Measurements from ENCODE around the gene UBR4.
"Not testable (repeated sequence)": the region's sequence is repeated elsewhere in the genome, so short reads cannot be mapped to it uniquely, and the experiment has no call there.

UBR4 gene

DNA sequence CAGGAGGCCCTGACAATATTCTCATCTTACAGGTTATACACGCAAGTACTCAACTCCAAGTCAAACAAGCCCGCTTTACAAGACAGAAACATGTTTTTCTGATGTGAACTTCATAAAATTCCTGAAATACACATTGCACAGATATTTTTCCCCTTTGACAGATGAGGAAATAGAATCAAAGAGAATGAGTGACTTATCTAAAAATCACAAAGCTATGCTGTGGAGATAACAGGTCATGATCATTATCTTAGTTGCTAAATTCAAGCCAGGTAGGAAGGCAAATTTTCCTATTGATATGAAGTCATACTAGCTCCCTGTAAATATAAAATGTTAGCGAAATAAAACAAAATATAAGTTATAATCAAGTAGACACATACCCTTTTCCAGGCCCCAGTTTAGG is 18.3 kb downstream of the UBR4 start:
- in situ Hi-C loops (cut with MboI; ENCODE audit: low sequenced_read_pairs), result no loop called here

DNA sequence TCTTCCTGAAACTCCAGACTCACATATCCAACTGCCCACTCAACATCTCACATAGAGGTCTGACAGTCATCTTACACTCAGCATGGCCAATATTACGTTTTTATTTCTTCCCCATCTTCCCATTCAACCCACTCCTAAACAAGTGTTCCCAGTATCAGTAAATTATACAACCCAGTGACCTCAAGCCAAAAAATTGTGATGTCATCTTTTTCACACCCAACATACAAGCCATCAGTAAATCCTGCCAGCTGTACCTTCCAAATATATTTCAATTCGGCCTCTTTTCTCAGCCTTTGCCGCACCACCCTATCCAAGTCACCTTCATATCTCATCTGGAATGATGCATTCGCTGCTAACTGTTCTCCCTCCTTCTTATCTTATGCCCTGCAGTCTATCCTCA is 19.6 kb downstream of the UBR4 start:
- in situ Hi-C loops (cut with MboI; ENCODE audit: low sequenced_read_pairs), result no loop called here

DNA sequence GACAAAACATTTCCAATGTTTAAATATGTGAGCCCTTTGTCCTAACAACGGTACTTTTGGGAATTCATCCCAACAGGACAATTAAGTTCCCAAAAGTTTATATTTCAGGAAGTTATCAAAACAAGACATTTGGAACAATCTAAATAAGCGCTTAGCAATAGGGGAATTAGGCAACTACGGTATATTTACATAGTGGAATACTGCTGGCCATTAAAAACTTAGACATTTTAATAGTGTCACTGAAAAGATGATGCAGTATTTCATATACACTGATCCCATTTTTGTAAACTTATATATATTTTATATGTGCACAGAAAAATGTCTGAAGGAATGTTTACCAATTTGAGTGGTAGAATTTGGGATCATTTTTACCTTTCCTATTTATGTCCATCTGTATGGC is 20.8 kb downstream of the UBR4 start:
- in situ Hi-C loops (cut with MboI; ENCODE audit: low sequenced_read_pairs), result no loop called here

DNA sequence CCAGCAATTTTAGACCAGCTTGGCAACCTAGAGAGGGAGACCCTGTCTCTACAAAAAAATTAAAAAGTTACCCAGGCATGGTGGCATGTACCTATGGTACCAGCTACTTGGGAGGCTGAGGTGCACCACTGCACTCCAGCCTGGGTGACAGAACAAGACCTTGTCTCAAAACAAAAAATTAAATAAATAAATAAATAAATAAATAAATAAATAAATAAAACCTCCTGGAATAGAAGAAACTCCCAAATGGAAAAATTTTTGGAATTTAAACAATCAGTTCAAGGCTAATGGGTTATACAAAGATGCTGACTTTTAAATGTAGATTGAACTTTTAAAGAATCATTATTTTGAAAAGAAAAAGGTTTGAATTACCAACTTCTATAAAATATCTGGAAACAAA is 22.2 kb downstream of the UBR4 start:
- in situ Hi-C loops (cut with MboI; ENCODE audit: low sequenced_read_pairs), result no loop called here

DNA sequence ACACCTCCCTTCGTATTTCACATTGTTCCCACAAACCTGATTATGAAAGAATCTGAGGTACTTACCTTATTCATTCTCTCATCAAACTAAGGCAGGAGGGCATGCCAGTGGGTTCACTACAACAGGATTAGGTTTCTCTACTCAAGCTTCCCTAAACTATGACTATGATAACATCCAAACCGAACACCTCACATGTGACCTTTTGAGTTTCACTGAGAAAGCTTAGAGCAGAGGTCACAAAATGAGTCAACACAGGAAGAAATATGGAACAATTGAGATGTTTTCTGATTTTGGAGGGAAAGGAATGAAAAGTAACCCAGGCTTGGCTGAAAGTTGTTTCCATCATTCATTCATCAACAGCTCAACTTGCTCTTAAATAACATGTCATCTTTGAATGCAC is 24.1 kb downstream of the UBR4 start:
- in situ Hi-C loops (cut with MboI; ENCODE audit: low sequenced_read_pairs), result no loop called here

DNA sequence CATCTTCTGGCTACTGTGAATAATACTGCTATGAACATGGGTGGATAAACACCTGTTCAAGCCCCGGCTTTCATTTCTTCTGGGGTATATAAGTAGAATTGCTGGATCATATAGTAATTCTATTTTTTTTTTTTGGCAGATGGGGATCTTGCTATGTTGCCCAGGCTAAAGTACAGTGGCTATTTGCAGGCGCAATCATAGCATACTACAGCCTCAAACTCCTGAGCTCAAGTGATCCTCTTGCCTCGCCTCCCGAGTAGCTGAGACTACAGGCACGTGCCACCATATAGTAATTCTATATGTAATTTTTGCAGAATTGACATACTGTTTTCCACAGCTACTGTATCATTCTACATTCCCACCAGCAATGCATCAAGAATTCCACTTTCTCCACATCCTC is 27.8 kb downstream of the UBR4 start:
- in situ Hi-C loops (cut with MboI; ENCODE audit: low sequenced_read_pairs), result no loop called here

DNA sequence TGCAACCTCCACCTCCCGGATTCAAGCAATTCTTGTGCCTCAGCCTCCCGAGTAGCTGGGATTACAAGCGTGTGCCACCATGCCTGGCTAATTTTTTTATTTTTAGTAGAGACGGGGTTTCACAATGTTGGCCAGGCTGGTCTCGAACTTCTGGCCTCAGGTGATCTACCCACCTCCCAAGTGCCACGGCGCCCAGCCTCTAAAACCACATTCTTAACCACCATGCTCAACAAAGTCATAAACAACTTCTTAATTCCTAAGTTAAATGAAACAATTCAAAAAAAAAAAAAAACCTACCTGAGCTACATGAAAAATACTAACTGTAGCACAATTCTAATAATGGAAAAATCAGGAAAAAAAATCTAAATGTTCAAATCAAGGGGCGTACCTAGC is 29.8 kb downstream of the UBR4 start:
- in situ Hi-C loops (cut with MboI; ENCODE audit: low sequenced_read_pairs), result not testable (repeated sequence)

DNA sequence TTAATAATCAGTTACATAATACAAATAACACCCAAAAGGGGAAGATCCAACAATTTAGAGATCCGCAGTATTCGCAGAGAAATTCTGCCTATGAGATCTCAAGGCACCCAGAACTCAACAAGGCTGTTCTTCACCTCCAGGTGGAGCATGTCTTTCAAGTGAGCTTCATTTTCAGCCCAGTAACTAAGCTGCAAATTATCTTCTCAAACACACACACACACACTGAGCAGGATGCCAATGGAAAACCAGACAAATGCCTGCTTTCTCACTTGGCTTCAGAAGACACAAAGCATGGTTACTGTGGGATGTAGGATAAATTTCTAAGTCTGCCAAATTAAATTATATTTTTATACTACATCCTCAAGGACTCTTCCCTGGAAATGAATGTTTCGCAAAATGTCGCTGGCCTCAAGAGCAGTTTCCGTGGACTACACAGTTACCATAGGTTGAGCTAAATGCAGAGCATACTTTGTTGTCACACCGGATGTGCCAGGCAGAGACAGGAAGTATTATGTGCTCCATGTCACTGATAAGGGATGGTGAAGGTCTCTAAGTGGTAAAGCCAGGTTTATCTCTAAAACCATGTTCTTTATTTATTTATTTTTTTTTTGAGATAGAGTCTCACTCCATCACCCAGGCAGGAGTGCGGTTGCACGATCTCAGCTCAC is 30.3 kb downstream of the UBR4 start:
- in situ Hi-C loops (cut with MboI; ENCODE audit: low sequenced_read_pairs), result no loop called here

DNA sequence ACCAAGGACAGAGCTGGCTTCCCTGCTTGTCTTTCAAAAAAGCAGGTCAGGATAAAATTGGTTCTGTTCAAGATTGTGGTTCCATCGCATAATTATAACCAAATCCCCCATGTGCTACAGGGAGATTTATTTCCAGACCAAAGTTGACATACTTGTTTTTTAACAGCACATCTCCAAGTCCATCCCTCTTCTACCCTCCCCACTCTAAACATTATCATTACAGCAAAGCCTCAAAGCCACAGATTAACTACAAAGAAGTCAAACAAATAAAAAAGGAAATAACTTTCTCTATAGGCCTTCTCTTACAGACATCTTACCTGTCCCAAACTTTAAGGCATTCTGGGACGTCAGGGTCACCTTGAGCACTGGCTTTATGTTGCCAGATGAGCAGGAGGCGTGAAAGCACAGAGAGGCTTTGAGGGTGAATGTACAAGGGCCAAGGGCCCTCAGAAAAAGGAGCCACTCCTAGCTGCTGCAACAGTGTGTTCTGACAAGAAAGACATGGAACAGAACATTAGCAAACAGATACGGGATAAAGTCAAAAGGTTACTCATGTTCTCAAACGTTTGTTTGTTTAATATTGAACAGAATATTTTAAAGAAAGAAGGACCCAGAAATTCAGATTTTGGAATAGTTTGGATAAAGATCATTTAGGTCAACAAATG is 31.2 kb downstream of the UBR4 start:
- in situ Hi-C loops (cut with MboI; ENCODE audit: low sequenced_read_pairs), result no loop called here

DNA sequence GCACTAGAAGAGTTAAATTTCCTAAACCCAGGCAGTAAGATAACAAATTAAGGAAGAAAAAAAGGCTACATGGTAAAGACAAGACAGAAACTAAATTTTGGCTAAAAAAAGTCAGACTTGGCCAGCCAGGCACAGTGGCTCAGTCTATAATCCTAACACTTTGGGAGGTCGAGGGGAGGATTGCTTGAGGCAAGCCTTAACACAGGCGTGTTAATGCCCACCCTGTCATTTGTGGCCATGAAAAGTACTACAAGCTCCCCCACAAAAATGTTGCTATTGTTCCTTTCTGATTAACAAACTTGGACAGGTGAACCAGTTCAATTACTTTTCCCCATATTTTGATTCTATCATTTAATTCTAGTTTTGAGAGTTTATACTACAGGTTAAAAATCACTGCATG is 32.3 kb downstream of the UBR4 start:
- in situ Hi-C loops (cut with MboI; ENCODE audit: low sequenced_read_pairs), result no loop called here

DNA sequence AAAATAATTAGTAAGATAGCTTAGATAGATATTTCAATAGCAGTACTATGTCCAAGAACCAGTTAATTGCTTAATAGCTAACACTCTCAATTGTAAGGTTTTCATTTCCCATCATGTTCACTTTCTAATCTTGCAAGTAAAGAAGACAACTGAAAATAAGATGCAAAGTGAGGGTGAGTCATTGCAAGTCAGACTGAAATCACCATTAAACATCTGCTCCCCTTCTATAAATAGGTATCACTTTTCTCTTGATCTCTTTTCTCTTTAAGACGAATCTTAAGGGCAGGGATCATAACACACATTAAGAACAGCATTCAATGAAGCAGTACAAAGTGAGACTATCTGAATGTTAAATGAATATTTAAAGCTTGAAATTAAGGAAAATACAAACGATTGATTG is 40.4 kb downstream of the UBR4 start:
- in situ Hi-C loops (cut with MboI; ENCODE audit: low sequenced_read_pairs), result no loop called here

DNA sequence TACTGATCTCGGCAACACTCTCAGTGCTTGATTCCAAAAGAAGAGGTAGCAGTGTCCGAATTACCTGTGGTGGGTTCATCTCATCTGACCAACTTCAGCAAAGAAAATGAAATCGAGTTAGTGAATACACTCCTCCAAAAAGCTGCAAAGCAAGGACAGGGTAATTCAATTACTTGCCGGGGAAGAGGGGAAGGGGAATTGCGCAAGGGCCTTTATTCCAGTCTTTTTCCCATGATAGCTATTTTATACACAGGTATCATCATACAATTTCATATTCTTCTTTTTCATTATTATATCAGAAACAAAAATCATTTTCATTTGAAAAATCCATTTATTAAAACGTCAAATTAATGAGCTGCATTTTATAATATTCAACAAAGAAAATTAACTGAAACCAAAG is 42.9 kb downstream of the UBR4 start:
- in situ Hi-C loops (cut with MboI; ENCODE audit: low sequenced_read_pairs), result no loop called here

DNA sequence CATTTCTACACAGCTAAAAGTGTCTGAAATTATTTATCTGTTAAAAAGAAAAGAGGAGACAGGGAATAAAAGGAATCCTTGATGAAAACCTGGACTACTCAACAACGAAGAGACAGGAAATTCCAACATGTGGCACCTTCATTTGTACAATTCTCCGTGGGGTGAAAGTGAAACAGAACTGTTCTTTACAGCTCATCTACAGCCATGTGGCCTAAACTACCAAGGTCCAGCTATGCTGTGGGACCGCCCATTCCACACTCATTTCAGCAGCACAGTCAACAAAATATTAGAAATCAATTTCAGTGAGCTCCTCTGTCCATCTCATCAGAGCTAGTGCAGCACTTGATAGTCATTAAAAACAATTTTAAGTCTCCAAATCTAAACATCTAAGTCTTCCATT is 44.0 kb downstream of the UBR4 start:
- in situ Hi-C loops (cut with MboI; ENCODE audit: low sequenced_read_pairs), result no loop called here

DNA sequence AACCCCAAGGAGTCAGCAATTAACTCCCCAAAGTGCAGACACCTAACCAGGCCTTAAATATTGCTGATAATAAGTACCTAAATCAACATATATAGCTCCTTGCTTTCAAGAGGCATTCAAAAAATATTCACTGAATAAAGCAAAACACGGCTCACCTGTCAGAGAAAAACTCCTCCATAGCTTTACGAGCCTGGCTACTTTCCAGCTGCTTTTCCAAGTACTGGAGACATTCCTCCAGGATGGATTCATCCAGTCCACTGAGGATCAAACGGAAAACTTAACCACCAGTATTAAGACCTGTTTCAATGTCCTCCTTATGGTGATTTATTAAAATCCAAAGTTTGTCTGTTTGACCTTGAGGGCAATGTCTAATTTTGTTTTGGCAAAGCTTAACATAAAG is 44.6 kb downstream of the UBR4 start:
- in situ Hi-C loops (cut with MboI; ENCODE audit: low sequenced_read_pairs), result no loop called here

DNA sequence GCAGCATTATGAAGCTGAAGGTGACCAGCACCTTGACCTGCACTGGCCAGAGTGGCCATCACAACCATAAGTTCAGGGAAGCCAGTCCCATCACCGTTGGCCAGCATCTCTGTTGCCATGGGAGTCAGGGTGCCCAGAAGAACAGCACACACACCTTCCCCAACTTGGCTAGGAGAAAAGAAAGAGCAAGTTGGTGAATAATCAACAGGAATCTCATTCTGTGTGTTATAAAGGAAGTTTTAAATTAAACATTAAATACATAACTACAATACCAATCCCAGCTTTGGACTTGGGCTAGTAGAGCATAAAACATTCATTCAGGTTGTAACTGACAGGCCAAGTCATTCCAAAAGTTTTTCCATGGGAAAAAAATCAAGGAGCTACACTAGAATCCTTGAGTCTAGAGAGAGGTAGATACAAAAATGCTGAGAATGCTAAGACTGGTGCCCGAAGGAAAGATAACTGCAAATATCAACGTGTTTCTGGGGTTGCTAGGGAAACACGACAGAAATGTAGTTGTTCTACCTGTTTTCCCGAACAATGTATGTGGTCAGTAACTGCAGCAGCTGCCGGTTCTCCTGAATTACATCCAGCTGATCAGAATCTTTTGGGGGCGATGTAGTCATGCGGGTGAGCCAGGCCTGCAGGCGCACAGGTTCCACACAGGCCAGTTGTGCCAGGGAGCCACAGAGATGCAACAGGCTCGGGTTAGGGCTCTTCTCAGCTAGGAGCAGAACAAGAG is 45.6 kb downstream of the UBR4 start:
- in situ Hi-C loops (cut with MboI; ENCODE audit: low sequenced_read_pairs), result no loop called here

DNA sequence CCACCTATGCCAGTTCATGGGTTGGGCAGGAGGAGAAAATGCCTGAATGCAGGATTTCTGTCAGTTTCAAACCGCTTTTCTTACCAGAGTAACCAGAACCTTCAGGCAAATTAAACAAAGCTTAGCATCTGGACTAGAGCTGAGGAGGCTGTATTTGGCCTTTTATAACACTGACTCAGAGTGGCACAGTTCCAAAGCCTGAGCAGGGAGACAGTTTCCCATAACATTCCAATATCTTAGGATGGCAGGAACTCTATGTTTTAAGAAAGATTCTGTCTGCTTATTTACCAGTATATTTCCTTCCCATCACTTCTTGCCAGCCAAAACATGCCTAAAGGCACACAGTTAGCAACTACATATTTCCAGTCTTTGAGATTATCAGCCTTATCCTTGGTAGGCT is 46.8 kb downstream of the UBR4 start:
- in situ Hi-C loops (cut with MboI; ENCODE audit: low sequenced_read_pairs), result no loop called here

DNA sequence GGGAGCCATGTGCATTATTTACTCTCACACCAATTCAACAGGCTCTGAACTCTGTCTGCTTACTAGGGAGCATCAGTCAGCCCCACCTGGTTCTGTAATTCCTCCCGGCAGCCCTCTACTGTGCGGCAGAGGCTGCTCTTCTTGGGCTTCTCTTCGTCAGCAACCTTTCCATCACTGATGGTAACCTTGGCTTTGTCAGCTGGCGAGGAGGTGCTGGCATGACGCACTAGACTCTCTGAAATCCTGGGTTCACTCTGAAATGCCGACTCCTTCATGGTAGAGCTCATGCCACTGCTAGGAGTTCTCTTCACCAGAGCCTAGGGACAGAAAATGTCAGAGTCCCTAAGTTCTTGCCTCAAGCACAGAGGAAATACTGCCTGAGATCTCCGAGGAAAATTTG is 49.2 kb downstream of the UBR4 start:
- in situ Hi-C loops (cut with MboI; ENCODE audit: low sequenced_read_pairs), result no loop called here

DNA sequence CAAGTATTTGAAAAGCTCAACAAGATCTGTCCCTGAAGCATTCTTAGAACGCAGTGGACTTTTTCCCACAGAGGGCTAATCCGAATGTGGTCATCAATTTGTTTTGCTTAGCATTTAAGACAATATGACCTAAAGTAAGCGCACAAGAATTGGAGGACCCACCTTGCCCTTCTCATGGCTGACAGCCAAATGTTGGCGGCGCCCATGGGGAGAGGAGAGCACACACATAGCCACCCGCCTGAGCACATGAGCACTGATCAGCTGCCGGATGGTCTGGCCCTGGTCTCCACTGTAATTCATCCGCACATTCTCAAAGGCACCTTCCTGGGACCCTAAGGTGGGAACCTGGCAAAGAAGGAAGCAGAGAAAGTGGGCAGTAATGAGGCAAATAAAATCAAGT is 52.4 kb downstream of the UBR4 start:
- in situ Hi-C loops (cut with MboI; ENCODE audit: low sequenced_read_pairs), result no loop called here

DNA sequence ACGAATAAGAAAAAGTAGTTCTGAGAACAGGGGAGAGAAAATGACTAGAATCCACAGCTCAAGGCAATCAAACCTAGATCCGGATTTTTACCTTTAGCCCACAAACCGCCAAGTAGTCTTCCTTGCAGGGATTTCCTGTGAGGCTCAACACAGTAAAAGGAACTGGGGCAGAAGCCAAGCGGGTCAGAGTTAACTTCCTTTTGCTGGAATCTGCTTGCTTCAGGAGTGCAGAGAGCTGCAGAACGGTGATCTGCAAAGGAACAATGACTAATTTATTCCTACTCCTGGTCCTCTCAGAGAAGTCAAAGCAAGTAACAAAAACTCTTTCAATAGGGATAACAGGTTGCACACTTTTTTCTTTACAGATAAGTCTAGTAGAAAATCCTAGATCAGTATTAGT is 53.4 kb downstream of the UBR4 start:
- in situ Hi-C loops (cut with MboI; ENCODE audit: low sequenced_read_pairs), result no loop called here

DNA sequence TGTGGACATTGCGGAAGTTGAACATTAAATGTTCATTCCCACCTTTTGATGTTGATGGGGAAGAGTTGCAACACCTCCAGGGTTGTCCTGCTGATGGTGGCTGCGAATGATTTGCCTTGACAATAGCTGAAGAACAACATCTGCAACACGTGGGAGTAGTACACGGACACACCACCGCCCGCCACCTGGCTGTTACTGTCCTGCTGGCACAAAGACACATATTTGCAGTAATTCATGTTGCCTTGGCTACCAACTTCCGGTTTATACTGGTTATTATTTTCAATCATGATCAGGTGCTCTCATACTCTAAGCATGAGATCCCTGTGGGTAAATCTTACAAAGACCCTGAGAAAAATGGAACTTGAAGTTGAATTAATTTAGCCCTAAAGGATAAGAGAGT is 55.2 kb downstream of the UBR4 start:
- in situ Hi-C loops (cut with MboI; ENCODE audit: low sequenced_read_pairs), result no loop called here

DNA sequence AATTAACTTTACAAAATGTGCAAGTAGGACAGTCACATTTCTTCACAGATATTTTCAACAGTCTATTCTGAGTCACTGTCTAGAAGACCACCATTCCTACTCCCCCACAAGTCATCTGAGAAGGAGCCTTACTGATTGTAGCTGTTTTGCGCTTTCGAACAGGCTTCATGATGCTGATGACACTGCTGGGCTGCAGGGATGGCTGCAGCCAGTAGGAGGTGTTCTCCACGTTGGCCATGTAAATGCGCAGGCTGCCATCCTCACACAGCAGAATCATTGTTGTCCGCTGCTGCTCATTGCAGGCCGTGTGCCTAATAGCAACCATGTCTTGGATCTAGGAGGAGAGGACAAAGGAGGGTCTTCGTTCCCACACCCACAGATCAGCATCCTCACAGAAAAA is 56.9 kb downstream of the UBR4 start:
- in situ Hi-C loops (cut with MboI; ENCODE audit: low sequenced_read_pairs), result no loop called here

DNA sequence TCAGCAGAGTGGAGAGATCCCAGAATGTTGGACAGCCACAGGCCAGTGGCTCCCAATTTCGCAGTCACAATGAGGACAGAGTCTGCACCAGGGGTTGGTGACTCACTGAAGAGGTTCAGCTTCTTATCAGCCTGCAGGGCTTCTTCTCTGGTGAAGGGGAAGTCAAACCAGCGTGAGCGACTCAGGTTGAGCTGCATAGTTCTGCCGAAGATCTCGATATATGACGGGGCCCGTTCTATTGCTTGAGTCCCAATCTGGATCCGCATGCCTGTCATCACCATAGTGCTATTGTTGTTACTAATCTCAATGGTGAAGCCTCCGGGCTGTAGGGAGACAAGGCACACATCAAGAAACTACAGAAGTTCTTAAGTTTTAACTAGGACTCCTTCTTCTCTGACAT is 58.5 kb downstream of the UBR4 start:
- in situ Hi-C loops (cut with MboI; ENCODE audit: low sequenced_read_pairs), result no loop called here

Data from HL-60/S4 (cell line).